HG02938 (cell line): ENCODE data around the gene SORCS2.

ENCODE experiments used
- ATAC-seq: cut with Tn5 transposase; IDR thresholded peaks from one replicate; pipeline ENCODE4 v1.9.1; 2021; ENCODE audit warnings: mild to moderate bottlenecking, moderate library complexity; ENCODE audit not compliant: unreplicated experiment

SORCS2 gene

GRCh38 chr4:7399440-7400234 lies 207.3 kb downstream of the SORCS2 start:
- ATAC-seq = no peak

- ATAC-seq = no peak
Measured at GRCh38 chr4:7400671-7401298, 208.4 kb downstream of the SORCS2 start.

- no peak for ATAC-seq
Measured at GRCh38 chr4:7402526-7402925, 210.2 kb downstream of the SORCS2 start.

GRCh38 chr4:7403001-7403400 lies 210.7 kb downstream of the SORCS2 start:
- ATAC-seq = no peak

GRCh38 chr4:7408166-7408565 lies 215.8 kb downstream of the SORCS2 start:
- no peak for ATAC-seq

GRCh38 chr4:7410446-7410845 lies 218.1 kb downstream of the SORCS2 start:
- no peak for ATAC-seq

- ATAC-seq = no peak
Measured at GRCh38 chr4:7411491-7411890, 219.2 kb downstream of the SORCS2 start.

GRCh38 chr4:7411896-7412553 lies 219.7 kb downstream of the SORCS2 start:
- ATAC-seq = no peak

GRCh38 chr4:7412554-7412912 lies 220.2 kb downstream of the SORCS2 start:
- no peak for ATAC-seq

- ATAC-seq = peak; percentile 9
Measured at GRCh38 chr4:7414046-7414445, 221.7 kb downstream of the SORCS2 start.

- ATAC-seq = no peak
Measured at GRCh38 chr4:7414736-7415510, 222.6 kb downstream of the SORCS2 start.

- no peak for ATAC-seq
Measured at GRCh38 chr4:7415927-7416686, 223.8 kb downstream of the SORCS2 start.

GRCh38 chr4:7416745-7417432 lies 224.6 kb downstream of the SORCS2 start:
- no peak for ATAC-seq

- no peak for ATAC-seq
Measured at GRCh38 chr4:7417639-7418038, 225.3 kb downstream of the SORCS2 start.

- no peak for ATAC-seq
Measured at GRCh38 chr4:7418131-7418943, 226.0 kb downstream of the SORCS2 start.

GRCh38 chr4:7419961-7420660 lies 227.8 kb downstream of the SORCS2 start:
- no peak for ATAC-seq

GRCh38 chr4:7420661-7421040 lies 228.3 kb downstream of the SORCS2 start:
- ATAC-seq = no peak

GRCh38 chr4:7421356-7422150 lies 229.2 kb downstream of the SORCS2 start:
- no peak for ATAC-seq
